HepG2 (cell line): Measurements from ENCODE around the gene TMBIM6. TPM values are rescaled to one million over a fixed set of nuclear protein-coding genes. Genes with fewer than 3 reads are reported as not detected.
A peak's percentile ranks its signal among the peaks of the same experiment; 100 is the strongest.

Experiments
- AHR ChIP-seq: IDR thresholded peaks from 2 replicates; pipeline ENCODE4 v1.6.1; 2018; ENCODE audit warnings: missing genetic modification reagents, missing compliant biosample characterization
- FLYWCH1 ChIP-seq: sonication (generic); formaldehyde crosslinking; IDR thresholded peaks from 2 replicates; pipeline ENCODE4 v1.8.1; 2023; ENCODE audit warnings: mild to moderate bottlenecking, missing genetic modification reagents
- KIAA2018 ChIP-seq: sonication (generic); formaldehyde crosslinking; IDR thresholded peaks from 2 replicates; pipeline ENCODE4 v1.5.0; 2020; ENCODE audit warnings: mild to moderate bottlenecking, missing genetic modification reagents, borderline replicate concordance
- LBX2 ChIP-seq: sonication (generic); formaldehyde crosslinking; IDR thresholded peaks from 2 replicates; pipeline ENCODE4 v1.5.0; 2020; ENCODE audit warnings: missing genetic modification reagents, mild to moderate bottlenecking, borderline replicate concordance
- MYC ChIP-seq: sonication (generic); formaldehyde crosslinking; IDR thresholded peaks from 2 replicates; pipeline ENCODE4 v1.9.0; 2021; ENCODE audit warnings: missing genetic modification reagents, borderline replicate concordance
- NFE2L1 ChIP-seq: sonication (generic); formaldehyde crosslinking; IDR thresholded peaks from 2 replicates; pipeline ENCODE4 v1.4.0; 2020; ENCODE audit warnings: missing genetic modification reagents, mild to moderate bottlenecking, borderline replicate concordance
- RFXAP ChIP-seq: sonication (generic); formaldehyde crosslinking; IDR thresholded peaks from 2 replicates; pipeline ENCODE4 v1.4.0; 2020; ENCODE audit warnings: missing genetic modification reagents, borderline replicate concordance
- TEAD2 ChIP-seq: sonication (generic); formaldehyde crosslinking; IDR thresholded peaks from 2 replicates; pipeline ENCODE4 v1.9.0; 2021; ENCODE audit warnings: missing genetic modification reagents
- THAP9 ChIP-seq: sonication (generic); formaldehyde crosslinking; IDR thresholded peaks from 2 replicates; pipeline ENCODE4; 2020; ENCODE audit warnings: missing genetic modification reagents, mild to moderate bottlenecking, borderline replicate concordance
- USF2 ChIP-seq, 2 experiments: sonication (generic) in 1 of 2; formaldehyde crosslinking in 1 of 2; IDR thresholded peaks; 2 replicates each; pipeline versions ENCODE4 v1.5.1 to v1.6.1; 2011 to 2020; ENCODE audit warnings: borderline replicate concordance in 1 of 2, low read depth in 1 of 2, low read length in 1 of 2, mild to moderate bottlenecking in 1 of 2, missing genetic modification reagents in 1 of 2, moderate library complexity in 1 of 2
- YY1 ChIP-seq: IDR thresholded peaks from 2 replicates; pipeline ENCODE4 v1.6.1; 2011; ENCODE audit warnings: low read length, low read depth, moderate library complexity, mild to moderate bottlenecking; ENCODE audit not compliant: insufficient read depth, insufficient replicate concordance
- ZNF614 ChIP-seq: IDR thresholded peaks from 2 replicates; pipeline ENCODE4 v1.6.1; 2018; ENCODE audit warnings: missing biosample characterization, missing genetic modification reagents, inconsistent platforms, borderline replicate concordance
- ZNF781 ChIP-seq: sonication (generic); formaldehyde crosslinking; IDR thresholded peaks from 2 replicates; pipeline ENCODE4 v1.5.1; 2020; ENCODE audit warnings: borderline replicate concordance, mild to moderate bottlenecking, missing genetic modification reagents; ENCODE audit errors: not compliant biosample characterization
- polyA plus RNA-seq, 8 experiments: library from polyadenylated mRNA; depleted of rRNA in 3 of 8; stranded (reverse) in 7 of 8; unstranded in 1 of 8; fragments of >200 nt; fragmentation: Illumina TruSeq in 4 of 8; extraction: Trizol in 4 of 8; gene quantifications; 2 replicates each; pipeline versions ENCODE4 v1.2.1 to v1.2.3, GENCODE V29; 2011 to 2016; ENCODE audit warnings: low read depth in 4 of 8, missing spikeins in 1 of 8, mixed read lengths in 1 of 8; ENCODE audit not compliant: insufficient read depth in 1 of 8
- total RNA-seq, 5 experiments: library from RNA; depleted of rRNA; stranded (reverse); fragments of >200 nt; fragmentation: Illumina TruSeq; extraction: Trizol; gene quantifications; 2 replicates each; pipeline ENCODE4 v1.2.3, GENCODE V29; 2016; ENCODE audit warnings: low read depth in 1 of 5

Gene TMBIM6
- total and polyA plus RNA-seq, 2 of the 13 experiments (the other 11 are each of a cell fraction or from before 2014, with no cell fraction given), result 412 to 468 TPM

- TF ChIP-seq LBX2 (CRISPR knock-in tag) (no peak), USF2 (IDR thresholded peaks at IDR 0.05; ENCODE audit: low read depth, low read length) (no peak), USF2 (CRISPR knock-in tag; IDR thresholded peaks at IDR 0.05; ENCODE audit: borderline replicate concordance) (no peak), ZNF781 (CRISPR knock-in tag) (peak; percentile 34), ZNF614 (peak; percentile 30; the same call in 1 of the 2 replicates), TEAD2 (CRISPR knock-in tag) (no peak), NFE2L1 (CRISPR knock-in tag) (no peak), RFXAP (CRISPR knock-in tag) (peak; percentile 83), MYC (CRISPR knock-in tag) (peak; percentile 87; the same call in 1 of the 2 replicates), KIAA2018 (CRISPR knock-in tag) (no peak), AHR (peak; percentile 94; the same call in 1 of the 2 replicates), FLYWCH1 (CRISPR knock-in tag) (no peak; the same call in 1 of the 2 replicates), YY1 (peak; percentile 60), THAP9 (CRISPR knock-in tag) (peak; percentile 58; the same call in 1 of the 2 replicates)
These were observed 34.1 kb upstream of the TMBIM6 start, which contains the start of gene FMNL3 (continued) for GRCh38 chr12:49707128-49707811.
